Activated CD8-positive, alpha-beta memory T cell treated with anti-CD3 and anti-CD28 coated beads, Interleukin-2, amount 10 ng/mL, durations not matched to agents 7 days and 5 days (primary cell): ENCODE measurements around the gene CMIP. TPM values are rescaled to one million over a fixed set of nuclear protein-coding genes. Genes with fewer than 3 reads are reported as not detected.
A peak's percentile ranks its signal among the peaks of the same experiment; 100 is the strongest.
"Not testable (repeated sequence)": the region's sequence is repeated elsewhere in the genome, so short reads cannot be mapped to it uniquely, and the experiment has no call there.

Experiments
- ATAC-seq: fragments of 150-1000 bp; cut with Tn5 transposase; one replicate; pipeline ENCODE4 v1.10.0; 2021; ENCODE audit warnings: moderate library complexity
- CTCF ChIA-PET: fragments of 350-600 bp; sonication (Branson Sonifier 250); formaldehyde crosslinking; loops from one replicate; lab custom pipeline; 2021; ENCODE audit warnings: antibody characterized with exemption; lab: Charles Lee
- DNase-seq: peaks from one replicate; pipeline ENCODE4 v3.0.0-alpha.2; 2020
- H3K27ac Mint-ChIP-seq: one replicate; pipeline ENCODE4 v1.8.0; 2021; ENCODE audit warnings: mild to moderate bottlenecking, mixed read lengths
- H3K27me3 Mint-ChIP-seq: one replicate; pipeline ENCODE4 v1.8.0; 2021; ENCODE audit warnings: mixed read lengths
- H3K36me3 Mint-ChIP-seq: one replicate; pipeline ENCODE4 v1.8.0; 2021; ENCODE audit warnings: mild to moderate bottlenecking, mixed read lengths
- H3K4me1 Mint-ChIP-seq: one replicate; pipeline ENCODE4 v1.8.0; 2021; ENCODE audit warnings: mixed read lengths
- H3K4me3 Mint-ChIP-seq: one replicate; pipeline ENCODE4 v1.8.0; 2021; ENCODE audit warnings: mild to moderate bottlenecking, moderate library complexity, mixed read lengths
- H3K9me3 Mint-ChIP-seq: one replicate; pipeline ENCODE4 v1.8.0; 2022; ENCODE audit warnings: low read depth, mixed read lengths
- total RNA-seq, 2 experiments: library from RNA; stranded (reverse); gene quantifications; one replicate each; pipeline ENCODE4 v1.2.3, GENCODE V29; 2021

The CMIP gene
- total RNA-seq, 2 experiments from 2014 or later = 77.4 to 98.8 TPM

GRCh38 chr16:81409016-81409556 is 35.5 kb upstream of the CMIP start:
- CTCF ChIA-PET = interaction anchor here (1.0 kb wide), 1 partner anchor 321 kb away, joined by 4 read pairs; no protein-coding TSS in a partner anchor
- H3K4me1 Mint-ChIP-seq = no peaks in the 10 kb centered on the region
- H3K4me3 Mint-ChIP-seq = no peak overlapping the region
- no peak for ATAC-seq
- H3K27ac Mint-ChIP-seq = no peak overlapping the region
- H3K9me3 Mint-ChIP-seq = no peaks in the 10 kb centered on the region
- H3K36me3 Mint-ChIP-seq = no peaks in the 10 kb centered on the region
- DNase-seq = no peak
- H3K27me3 Mint-ChIP-seq = peaks cover 19% of the 10 kb centered on the region

- H3K9me3 Mint-ChIP-seq = no peaks in the 10 kb centered on the region
- no peak for DNase-seq
- no peaks in the 10 kb centered on the region for H3K36me3 Mint-ChIP-seq
- CTCF ChIA-PET = interaction anchor here (0.8 to 1.5 kb wide), 2 partner anchors 11 kb away, joined by 3 to 5 read pairs; no protein-coding TSS in a partner anchor
- no peaks in the 10 kb centered on the region for H3K4me1 Mint-ChIP-seq
- no peak overlapping the region for H3K4me3 Mint-ChIP-seq
- peaks cover 24% of the 10 kb centered on the region for H3K27me3 Mint-ChIP-seq
- ATAC-seq = no peak
- no peak overlapping the region for H3K27ac Mint-ChIP-seq
These were observed 33.8 kb upstream of the CMIP start for GRCh38 chr16:81410643-81411293.

- Mint-ChIP-seq H3K9me3 (no peaks in the 10 kb centered on the region), H3K27ac (no peak overlapping the region), H3K4me3 (no peak overlapping the region)
These were observed 31.2 kb upstream of the CMIP start for GRCh38 chr16:81413245-81413990.

GRCh38 chr16:81415751-81416150 is 28.9 kb upstream of the CMIP start:
- Mint-ChIP-seq H3K4me3 (no peak overlapping the region), H3K36me3 (no peaks in the 10 kb centered on the region), H3K9me3 (no peaks in the 10 kb centered on the region), H3K27me3 (peaks cover 12% of the 10 kb centered on the region), H3K4me1 (no peaks in the 10 kb centered on the region), H3K27ac (no peak overlapping the region)
- ATAC-seq (no peak), DNase-seq (no peak)
- CTCF ChIA-PET = no interaction called here

More at GRCh38 chr16:81413245-81413990, 31.2 kb upstream of the CMIP start:
- ATAC-seq (no peak), DNase-seq (no peak)
- CTCF ChIA-PET = interaction anchor here (1.3 to 1.7 kb wide), 2 partner anchors 10 to 316 kb away, joined by 4 read pairs; no protein-coding TSS in a partner anchor
- Mint-ChIP-seq H3K36me3 (no peaks in the 10 kb centered on the region), H3K27me3 (peaks cover 22% of the 10 kb centered on the region), H3K4me1 (no peaks in the 10 kb centered on the region)

- CTCF ChIA-PET = interaction anchor here (0.7 to 1.8 kb wide), 2 partner anchors 13 to 48 kb away, joined by 3 to 8 read pairs; no protein-coding TSS in a partner anchor
- ATAC-seq (no peak), DNase-seq (no peak)
- no peak overlapping the region for H3K27ac Mint-ChIP-seq
- H3K9me3 Mint-ChIP-seq = no peaks in the 10 kb centered on the region
- H3K4me1 Mint-ChIP-seq = no peaks in the 10 kb centered on the region
- no peaks in the 10 kb centered on the region for H3K36me3 Mint-ChIP-seq
- peaks cover 16% of the 10 kb centered on the region for H3K27me3 Mint-ChIP-seq
- H3K4me3 Mint-ChIP-seq = no peak overlapping the region
These were observed 27.9 kb upstream of the CMIP start for GRCh38 chr16:81416749-81417148.

GRCh38 chr16:81417210-81417609 is 27.4 kb upstream of the CMIP start:
- Mint-ChIP-seq H3K4me1 (no peaks in the 10 kb centered on the region), H3K9me3 (no peaks in the 10 kb centered on the region), H3K27me3 (peaks cover 14% of the 10 kb centered on the region), H3K36me3 (no peaks in the 10 kb centered on the region), H3K4me3 (no peak overlapping the region), H3K27ac (no peak overlapping the region)
- CTCF ChIA-PET = interaction anchor here (0.7 to 1.8 kb wide), 2 partner anchors 14 to 16 kb away, joined by 3 to 8 read pairs; no protein-coding TSS in a partner anchor
- no peak for ATAC-seq
- DNase-seq = no peak

- H3K9me3 Mint-ChIP-seq = no peaks in the 10 kb centered on the region
- H3K36me3 Mint-ChIP-seq = peaks cover 2% of the 10 kb centered on the region
- ATAC-seq (no peak), DNase-seq (no peak)
- H3K27ac Mint-ChIP-seq = no peak overlapping the region
- peaks cover 7% of the 10 kb centered on the region for H3K27me3 Mint-ChIP-seq
- H3K4me1 Mint-ChIP-seq = peaks cover 5% of the 10 kb centered on the region
- no peak overlapping the region for H3K4me3 Mint-ChIP-seq
- CTCF ChIA-PET = interaction anchor here (1.4 to 1.5 kb wide), 2 partner anchors 15 to 278 kb away, joined by 3 to 4 read pairs; no protein-coding TSS in a partner anchor
These were observed 24.8 kb upstream of the CMIP start for GRCh38 chr16:81419806-81420205.

GRCh38 chr16:81421126-81421525 is 23.5 kb upstream of the CMIP start:
- Mint-ChIP-seq H3K27me3 (peaks cover 7% of the 10 kb centered on the region), H3K27ac (no peak overlapping the region)
- CTCF ChIA-PET = no interaction called here

GRCh38 chr16:81421536-81421935 is 23.1 kb upstream of the CMIP start:
- ATAC-seq (no peak), DNase-seq (no peak)
- Mint-ChIP-seq H3K36me3 (peaks cover 3% of the 10 kb centered on the region), H3K4me1 (peaks cover 13% of the 10 kb centered on the region), H3K4me3 (no peak overlapping the region), H3K27me3 (peaks cover 7% of the 10 kb centered on the region), H3K9me3 (peaks cover 2% of the 10 kb centered on the region), H3K27ac (no peak overlapping the region)
- CTCF ChIA-PET = no interaction called here

More at GRCh38 chr16:81421126-81421525, 23.5 kb upstream of the CMIP start:
- no peak for DNase-seq
- peaks cover 12% of the 10 kb centered on the region for H3K4me1 Mint-ChIP-seq
- H3K36me3 Mint-ChIP-seq = peaks cover 3% of the 10 kb centered on the region
- no peak overlapping the region for H3K4me3 Mint-ChIP-seq
- no peak for ATAC-seq
- H3K9me3 Mint-ChIP-seq = peaks cover 2% of the 10 kb centered on the region

GRCh38 chr16:81422153-81422552 is 22.5 kb upstream of the CMIP start:
- DNase-seq, H3K27ac Mint-ChIP-seq, H3K27me3 Mint-ChIP-seq, H3K9me3 Mint-ChIP-seq, H3K36me3 Mint-ChIP-seq, H3K4me3 Mint-ChIP-seq, CTCF ChIA-PET, ATAC-seq: not testable (repeated sequence)
- H3K4me1 Mint-ChIP-seq = peaks cover 13% of the 10 kb centered on the region

GRCh38 chr16:81424771-81425170 is 19.8 kb upstream of the CMIP start:
- DNase-seq (peak; percentile 57), ATAC-seq (peak; percentile 49)
- CTCF ChIA-PET = no interaction called here
- Mint-ChIP-seq H3K36me3 (peaks cover 3% of the 10 kb centered on the region), H3K4me1 (peaks cover 13% of the 10 kb centered on the region), H3K27ac (no peak overlapping the region), H3K9me3 (peaks cover 2% of the 10 kb centered on the region), H3K27me3 (peaks cover 19% of the 10 kb centered on the region), H3K4me3 (no peak overlapping the region)

- Mint-ChIP-seq H3K27me3 (peaks cover 18% of the 10 kb centered on the region), H3K36me3 (peaks cover 3% of the 10 kb centered on the region), H3K4me3 (no peak overlapping the region), H3K9me3 (peaks cover 2% of the 10 kb centered on the region), H3K27ac (no peak overlapping the region), H3K4me1 (peaks cover 20% of the 10 kb centered on the region)
- CTCF ChIA-PET = interaction anchor here (1.0 kb wide), 1 partner anchor 12 kb away, joined by 6 read pairs; no protein-coding TSS in a partner anchor
- DNase-seq (no peak), ATAC-seq (no peak)
These were observed 17.4 kb upstream of the CMIP start for GRCh38 chr16:81427219-81427618.

GRCh38 chr16:81429045-81429521 is 15.5 kb upstream of the CMIP start:
- no peak overlapping the region for H3K27ac Mint-ChIP-seq
- peaks cover 20% of the 10 kb centered on the region for H3K4me1 Mint-ChIP-seq
- H3K27me3 Mint-ChIP-seq = peaks cover 15% of the 10 kb centered on the region
- CTCF ChIA-PET = interaction anchor here (1.0 to 1.8 kb wide), 5 partner anchors 92 to 294 kb away, joined by 3 to 6 read pairs (median 3); no protein-coding TSS in a partner anchor
- H3K9me3 Mint-ChIP-seq = peaks cover 2% of the 10 kb centered on the region
- peaks cover 3% of the 10 kb centered on the region for H3K36me3 Mint-ChIP-seq
- DNase-seq (no peak), ATAC-seq (no peak)
- no peak overlapping the region for H3K4me3 Mint-ChIP-seq
